22Rv1 (cell line): ENCODE results near the gene ADH1C.

Source experiments
- H3K27ac ChIP-seq: fragments of 450-650 bp; 2 replicates; pipeline ENCODE4 v1.5.1; 2017
- ZFX ChIP-seq: fragments of 450-650 bp; IDR thresholded peaks from 2 replicates; pipeline ENCODE4 v1.6.1; 2017; ENCODE audit warnings: antibody characterized with exemption, borderline replicate concordance
- TF ChIP-seq, protein P1 (sequence below): fragments of 450-650 bp; IDR thresholded peaks from 2 replicates; pipeline ENCODE4 v1.5.1; 2017; ENCODE audit warnings: mild to moderate bottlenecking

The ADH1C gene

GRCh38 chr4:99290848-99291786 is 61.4 kb downstream of the ADH1C start, which contains the start of gene ADH1A:
Gene ADH1A, minus strand, starts transcription at chr4:99290985. Its CDS starts 71 bp downstream, at chr4:99290914.
- no peak within 1 kb of the TSS for H3K27ac ChIP-seq
- no peak for TF ChIP-seq ZFX
- TF ChIP-seq, protein P1, sequence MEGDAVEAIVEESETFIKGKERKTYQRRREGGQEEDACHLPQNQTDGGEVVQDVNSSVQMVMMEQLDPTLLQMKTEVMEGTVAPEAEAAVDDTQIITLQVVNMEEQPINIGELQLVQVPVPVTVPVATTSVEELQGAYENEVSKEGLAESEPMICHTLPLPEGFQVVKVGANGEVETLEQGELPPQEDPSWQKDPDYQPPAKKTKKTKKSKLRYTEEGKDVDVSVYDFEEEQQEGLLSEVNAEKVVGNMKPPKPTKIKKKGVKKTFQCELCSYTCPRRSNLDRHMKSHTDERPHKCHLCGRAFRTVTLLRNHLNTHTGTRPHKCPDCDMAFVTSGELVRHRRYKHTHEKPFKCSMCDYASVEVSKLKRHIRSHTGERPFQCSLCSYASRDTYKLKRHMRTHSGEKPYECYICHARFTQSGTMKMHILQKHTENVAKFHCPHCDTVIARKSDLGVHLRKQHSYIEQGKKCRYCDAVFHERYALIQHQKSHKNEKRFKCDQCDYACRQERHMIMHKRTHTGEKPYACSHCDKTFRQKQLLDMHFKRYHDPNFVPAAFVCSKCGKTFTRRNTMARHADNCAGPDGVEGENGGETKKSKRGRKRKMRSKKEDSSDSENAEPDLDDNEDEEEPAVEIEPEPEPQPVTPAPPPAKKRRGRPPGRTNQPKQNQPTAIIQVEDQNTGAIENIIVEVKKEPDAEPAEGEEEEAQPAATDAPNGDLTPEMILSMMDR = no peak
